ENCODE results near the gene LYSMD2. TPM values are rescaled to one million over a fixed set of nuclear protein-coding genes. Genes with fewer than 3 reads are reported as not detected.

The LYSMD2 gene
- total and polyA plus RNA-seq, 9 of the 15 experiments (the other 6 are each of a cell fraction or from before 2014, with no cell fraction given): 4.3 to 30.3 (median 9.8) TPM

DNA sequence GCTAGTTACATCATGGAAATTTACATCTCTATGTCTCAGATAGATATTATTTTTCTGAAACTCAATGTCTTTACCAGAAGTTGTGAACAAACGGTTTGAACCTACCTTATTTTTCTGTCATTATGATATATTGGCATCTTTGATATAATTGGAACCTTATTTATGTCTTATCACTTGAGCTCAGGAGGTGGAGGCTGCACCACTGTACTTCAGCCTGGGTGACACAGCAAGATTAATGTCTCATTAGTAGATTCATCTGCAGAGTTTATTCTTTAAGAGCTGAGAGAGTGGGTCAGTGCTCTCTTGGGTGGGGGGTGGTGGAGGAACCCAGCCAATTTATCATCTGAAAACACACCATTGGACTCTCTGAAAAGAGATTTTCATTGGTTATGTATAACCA lies 34.7 kb downstream of the LYSMD2 start (continued):
- TF ChIP-seq, protein P1, sequence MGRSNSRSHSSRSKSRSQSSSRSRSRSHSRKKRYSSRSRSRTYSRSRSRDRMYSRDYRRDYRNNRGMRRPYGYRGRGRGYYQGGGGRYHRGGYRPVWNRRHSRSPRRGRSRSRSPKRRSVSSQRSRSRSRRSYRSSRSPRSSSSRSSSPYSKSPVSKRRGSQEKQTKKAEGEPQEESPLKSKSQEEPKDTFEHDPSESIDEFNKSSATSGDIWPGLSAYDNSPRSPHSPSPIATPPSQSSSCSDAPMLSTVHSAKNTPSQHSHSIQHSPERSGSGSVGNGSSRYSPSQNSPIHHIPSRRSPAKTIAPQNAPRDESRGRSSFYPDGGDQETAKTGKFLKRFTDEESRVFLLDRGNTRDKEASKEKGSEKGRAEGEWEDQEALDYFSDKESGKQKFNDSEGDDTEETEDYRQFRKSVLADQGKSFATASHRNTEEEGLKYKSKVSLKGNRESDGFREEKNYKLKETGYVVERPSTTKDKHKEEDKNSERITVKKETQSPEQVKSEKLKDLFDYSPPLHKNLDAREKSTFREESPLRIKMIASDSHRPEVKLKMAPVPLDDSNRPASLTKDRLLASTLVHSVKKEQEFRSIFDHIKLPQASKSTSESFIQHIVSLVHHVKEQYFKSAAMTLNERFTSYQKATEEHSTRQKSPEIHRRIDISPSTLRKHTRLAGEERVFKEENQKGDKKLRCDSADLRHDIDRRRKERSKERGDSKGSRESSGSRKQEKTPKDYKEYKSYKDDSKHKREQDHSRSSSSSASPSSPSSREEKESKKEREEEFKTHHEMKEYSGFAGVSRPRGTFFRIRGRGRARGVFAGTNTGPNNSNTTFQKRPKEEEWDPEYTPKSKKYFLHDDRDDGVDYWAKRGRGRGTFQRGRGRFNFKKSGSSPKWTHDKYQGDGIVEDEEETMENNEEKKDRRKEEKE (IDR thresholded peaks at IDR 0.05; ENCODE audit: borderline replicate concordance in 1 of 2, control insufficient read depth in 1 of 2, low read depth in 2 of 2, low read length in 1 of 2): no peak
- TF ChIP-seq, protein P2, sequence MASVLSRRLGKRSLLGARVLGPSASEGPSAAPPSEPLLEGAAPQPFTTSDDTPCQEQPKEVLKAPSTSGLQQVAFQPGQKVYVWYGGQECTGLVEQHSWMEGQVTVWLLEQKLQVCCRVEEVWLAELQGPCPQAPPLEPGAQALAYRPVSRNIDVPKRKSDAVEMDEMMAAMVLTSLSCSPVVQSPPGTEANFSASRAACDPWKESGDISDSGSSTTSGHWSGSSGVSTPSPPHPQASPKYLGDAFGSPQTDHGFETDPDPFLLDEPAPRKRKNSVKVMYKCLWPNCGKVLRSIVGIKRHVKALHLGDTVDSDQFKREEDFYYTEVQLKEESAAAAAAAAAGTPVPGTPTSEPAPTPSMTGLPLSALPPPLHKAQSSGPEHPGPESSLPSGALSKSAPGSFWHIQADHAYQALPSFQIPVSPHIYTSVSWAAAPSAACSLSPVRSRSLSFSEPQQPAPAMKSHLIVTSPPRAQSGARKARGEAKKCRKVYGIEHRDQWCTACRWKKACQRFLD (CRISPR knock-in tag; IDR thresholded peaks at IDR 0.05): no peak
- no peak for TF ChIP-seq THRAP3 (IDR thresholded peaks at IDR 0.05; ENCODE audit: borderline replicate concordance)
- TF ChIP-seq ZNF444 (CRISPR knock-in tag; IDR thresholded peaks at IDR 0.05): no peak
- TF ChIP-seq HMG20A (CRISPR knock-in tag; conservative IDR thresholded peaks at IDR 0.05): no peak
- TF ChIP-seq, protein P3, sequence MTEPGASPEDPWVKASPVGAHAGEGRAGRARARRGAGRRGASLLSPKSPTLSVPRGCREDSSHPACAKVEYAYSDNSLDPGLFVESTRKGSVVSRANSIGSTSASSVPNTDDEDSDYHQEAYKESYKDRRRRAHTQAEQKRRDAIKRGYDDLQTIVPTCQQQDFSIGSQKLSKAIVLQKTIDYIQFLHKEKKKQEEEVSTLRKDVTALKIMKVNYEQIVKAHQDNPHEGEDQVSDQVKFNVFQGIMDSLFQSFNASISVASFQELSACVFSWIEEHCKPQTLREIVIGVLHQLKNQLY (CRISPR knock-in tag; conservative IDR thresholded peaks at IDR 0.05): no peak
- peak; percentile 72 for TF ChIP-seq NCOR1 (IDR thresholded peaks at IDR 0.05)
- TF ChIP-seq ZNF644 (tag; IDR thresholded peaks at IDR 0.05; ENCODE audit: low read depth): no peak; the same call in 1 of the 2 replicates
- no peak for TF ChIP-seq ZNF79 (CRISPR knock-in tag; IDR thresholded peaks at IDR 0.05; ENCODE audit: low read depth)
- TF ChIP-seq, protein P4, sequence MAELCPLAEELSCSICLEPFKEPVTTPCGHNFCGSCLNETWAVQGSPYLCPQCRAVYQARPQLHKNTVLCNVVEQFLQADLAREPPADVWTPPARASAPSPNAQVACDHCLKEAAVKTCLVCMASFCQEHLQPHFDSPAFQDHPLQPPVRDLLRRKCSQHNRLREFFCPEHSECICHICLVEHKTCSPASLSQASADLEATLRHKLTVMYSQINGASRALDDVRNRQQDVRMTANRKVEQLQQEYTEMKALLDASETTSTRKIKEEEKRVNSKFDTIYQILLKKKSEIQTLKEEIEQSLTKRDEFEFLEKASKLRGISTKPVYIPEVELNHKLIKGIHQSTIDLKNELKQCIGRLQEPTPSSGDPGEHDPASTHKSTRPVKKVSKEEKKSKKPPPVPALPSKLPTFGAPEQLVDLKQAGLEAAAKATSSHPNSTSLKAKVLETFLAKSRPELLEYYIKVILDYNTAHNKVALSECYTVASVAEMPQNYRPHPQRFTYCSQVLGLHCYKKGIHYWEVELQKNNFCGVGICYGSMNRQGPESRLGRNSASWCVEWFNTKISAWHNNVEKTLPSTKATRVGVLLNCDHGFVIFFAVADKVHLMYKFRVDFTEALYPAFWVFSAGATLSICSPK (IDR thresholded peaks at IDR 0.05; ENCODE audit: borderline replicate concordance): no peak
- no peak for TF ChIP-seq MTF1 (CRISPR knock-in tag; IDR thresholded peaks at IDR 0.05; ENCODE audit: borderline replicate concordance)
- TF ChIP-seq, protein P5, sequence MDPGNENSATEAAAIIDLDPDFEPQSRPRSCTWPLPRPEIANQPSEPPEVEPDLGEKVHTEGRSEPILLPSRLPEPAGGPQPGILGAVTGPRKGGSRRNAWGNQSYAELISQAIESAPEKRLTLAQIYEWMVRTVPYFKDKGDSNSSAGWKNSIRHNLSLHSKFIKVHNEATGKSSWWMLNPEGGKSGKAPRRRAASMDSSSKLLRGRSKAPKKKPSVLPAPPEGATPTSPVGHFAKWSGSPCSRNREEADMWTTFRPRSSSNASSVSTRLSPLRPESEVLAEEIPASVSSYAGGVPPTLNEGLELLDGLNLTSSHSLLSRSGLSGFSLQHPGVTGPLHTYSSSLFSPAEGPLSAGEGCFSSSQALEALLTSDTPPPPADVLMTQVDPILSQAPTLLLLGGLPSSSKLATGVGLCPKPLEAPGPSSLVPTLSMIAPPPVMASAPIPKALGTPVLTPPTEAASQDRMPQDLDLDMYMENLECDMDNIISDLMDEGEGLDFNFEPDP (CRISPR knock-in tag; IDR thresholded peaks at IDR 0.05): no peak
- no peak for TF ChIP-seq PHB (CRISPR knock-in tag; IDR thresholded peaks at IDR 0.05)
- TF ChIP-seq, protein P6, sequence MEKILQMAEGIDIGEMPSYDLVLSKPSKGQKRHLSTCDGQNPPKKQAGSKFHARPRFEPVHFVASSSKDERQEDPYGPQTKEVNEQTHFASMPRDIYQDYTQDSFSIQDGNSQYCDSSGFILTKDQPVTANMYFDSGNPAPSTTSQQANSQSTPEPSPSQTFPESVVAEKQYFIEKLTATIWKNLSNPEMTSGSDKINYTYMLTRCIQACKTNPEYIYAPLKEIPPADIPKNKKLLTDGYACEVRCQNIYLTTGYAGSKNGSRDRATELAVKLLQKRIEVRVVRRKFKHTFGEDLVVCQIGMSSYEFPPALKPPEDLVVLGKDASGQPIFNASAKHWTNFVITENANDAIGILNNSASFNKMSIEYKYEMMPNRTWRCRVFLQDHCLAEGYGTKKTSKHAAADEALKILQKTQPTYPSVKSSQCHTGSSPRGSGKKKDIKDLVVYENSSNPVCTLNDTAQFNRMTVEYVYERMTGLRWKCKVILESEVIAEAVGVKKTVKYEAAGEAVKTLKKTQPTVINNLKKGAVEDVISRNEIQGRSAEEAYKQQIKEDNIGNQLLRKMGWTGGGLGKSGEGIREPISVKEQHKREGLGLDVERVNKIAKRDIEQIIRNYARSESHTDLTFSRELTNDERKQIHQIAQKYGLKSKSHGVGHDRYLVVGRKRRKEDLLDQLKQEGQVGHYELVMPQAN (IDR thresholded peaks at IDR 0.05; ENCODE audit: borderline replicate concordance): no peak
- no peak for TF ChIP-seq MCM3 (IDR thresholded peaks at IDR 0.05)
- TF ChIP-seq ESRRB (CRISPR knock-in tag; IDR thresholded peaks at IDR 0.05; ENCODE audit: borderline replicate concordance): no peak
- TF ChIP-seq ELF2 (CRISPR knock-in tag; IDR thresholded peaks at IDR 0.05): no peak
- peak; percentile 74; the same call in 1 of the 2 replicates for TF ChIP-seq POLR2AphosphoS5 (IDR thresholded peaks at IDR 0.05; ENCODE audit: control insufficient read depth, insufficient read depth, low read depth, low read length)

Measured in K562 (cell line).